Breast epithelium (tissue), 4 donors: ENCODE results near the gene NCAPG2. TPM values are rescaled to one million over a fixed set of nuclear protein-coding genes. Genes with fewer than 3 reads are reported as not detected.

Experiments used
- DNase-seq, 2 donors: peaks; one replicate each; pipeline ENCODE4 v3.0.0-alpha.2; 2019; ENCODE audit warnings: low spot score in 2 of 2
- H3K27ac ChIP-seq, 2 donors: fragments of 200-600 bp; sonication (generic) in 1 of 2; one replicate each; pipeline ENCODE4 v1.5.1; 2016 to 2019; ENCODE audit warnings: mild to moderate bottlenecking in 1 of 2
- H3K27me3 ChIP-seq, 2 donors: fragments of 200-600 bp; sonication (generic) in 1 of 2; one replicate each; pipeline versions ENCODE4 v1.5.1 to v1.6.0; 2017 to 2019; ENCODE audit warnings: control low read depth in 1 of 2, mild to moderate bottlenecking in 1 of 2
- H3K36me3 ChIP-seq: fragments of 200-600 bp; one replicate; pipeline ENCODE4 v1.5.1; 2019
- H3K4me1 ChIP-seq, 2 donors: fragments of 200-600 bp; sonication (generic); one replicate each; pipeline ENCODE4 v1.5.1; 2016 to 2019; ENCODE audit warnings: control low read depth in 1 of 2
- H3K4me3 ChIP-seq, 3 donors: fragments of 200-600 bp; sonication (generic); 1 replicate in 2 of 3; 2 replicates in 1 of 3; pipeline ENCODE4 v1.5.1; 2016 to 2019; ENCODE audit warnings: mild to moderate bottlenecking in 3 of 3, moderate library complexity in 2 of 3
- H3K9me3 ChIP-seq, 2 donors: fragments of 200-600 bp; sonication (generic) in 1 of 2; one replicate each; pipeline ENCODE4 v1.5.1; 2016 to 2019; ENCODE audit warnings: control low read depth in 1 of 2
- POLR2A ChIP-seq: fragments of 450-650 bp; IDR thresholded peaks from one replicate; pipeline ENCODE4 v1.6.1; 2016; ENCODE audit warnings: antibody characterized with exemption, mild to moderate bottlenecking, moderate library complexity
- POLR2AphosphoS5 ChIP-seq, 3 donors: sonication (generic); formaldehyde crosslinking; IDR thresholded peaks; one replicate each; pipeline ENCODE4 v1.6.1; 2017; ENCODE audit warnings: antibody characterized with exemption in 3 of 3
- intact Hi-C: fragments of 100-400 bp; cut with DNase I; formaldehyde crosslinking; loops from one replicate; pipeline ENCODE4 v1.15.1; 2023; ENCODE audit warnings: low total_unique reads
- total RNA-seq, 3 donors: library from RNA; depleted of rRNA; stranded (reverse); fragments of >200 nt; gene quantifications; one replicate each; pipeline ENCODE4 v1.1.0, GENCODE V29; 2016
- TF ChIP-seq, protein P1 (sequence below), 3 donors: fragments of 450-650 bp; IDR thresholded peaks; one replicate each; pipeline ENCODE4 v1.5.1; 2016 to 2017; ENCODE audit warnings: antibody characterized with exemption in 3 of 3, mild to moderate bottlenecking in 3 of 3, moderate library complexity in 3 of 3

The NCAPG2 gene
- total RNA-seq, 3 donors from 2014 or later: 9.8 to 12.5 (median 10.4) TPM

DNA sequence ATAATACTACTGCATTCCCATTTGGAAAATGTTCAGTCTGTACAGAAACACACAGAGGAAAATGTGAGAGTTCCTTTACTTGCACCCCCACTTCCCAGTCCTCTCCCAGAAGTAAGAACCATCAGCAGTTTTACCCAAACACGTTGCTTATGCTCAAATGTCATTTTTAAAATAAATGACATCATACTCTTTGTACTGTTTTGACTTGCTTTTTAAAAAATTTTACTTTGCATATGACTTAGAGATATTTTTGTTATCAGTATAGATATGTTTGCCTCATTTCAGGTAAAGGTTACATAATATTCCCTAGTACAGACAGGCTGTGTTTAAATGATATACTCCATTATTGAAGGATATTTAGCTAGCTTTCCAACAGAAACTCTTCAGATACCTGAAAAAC is 103.5 kb downstream of the NCAPG2 start:
- Histone ChIP-seq H3K27me3 (no peaks in the 10 kb centered on the region), H3K4me1 (no peaks in the 10 kb centered on the region), H3K4me3 (no peak overlapping the region), H3K9me3 (no peaks in the 10 kb centered on the region), H3K36me3 (no peaks in the 10 kb centered on the region), H3K27ac (no peak overlapping the region)
- no peak for TF ChIP-seq POLR2AphosphoS5 (IDR thresholded peaks at IDR 0.05)
- TF ChIP-seq, protein P1, sequence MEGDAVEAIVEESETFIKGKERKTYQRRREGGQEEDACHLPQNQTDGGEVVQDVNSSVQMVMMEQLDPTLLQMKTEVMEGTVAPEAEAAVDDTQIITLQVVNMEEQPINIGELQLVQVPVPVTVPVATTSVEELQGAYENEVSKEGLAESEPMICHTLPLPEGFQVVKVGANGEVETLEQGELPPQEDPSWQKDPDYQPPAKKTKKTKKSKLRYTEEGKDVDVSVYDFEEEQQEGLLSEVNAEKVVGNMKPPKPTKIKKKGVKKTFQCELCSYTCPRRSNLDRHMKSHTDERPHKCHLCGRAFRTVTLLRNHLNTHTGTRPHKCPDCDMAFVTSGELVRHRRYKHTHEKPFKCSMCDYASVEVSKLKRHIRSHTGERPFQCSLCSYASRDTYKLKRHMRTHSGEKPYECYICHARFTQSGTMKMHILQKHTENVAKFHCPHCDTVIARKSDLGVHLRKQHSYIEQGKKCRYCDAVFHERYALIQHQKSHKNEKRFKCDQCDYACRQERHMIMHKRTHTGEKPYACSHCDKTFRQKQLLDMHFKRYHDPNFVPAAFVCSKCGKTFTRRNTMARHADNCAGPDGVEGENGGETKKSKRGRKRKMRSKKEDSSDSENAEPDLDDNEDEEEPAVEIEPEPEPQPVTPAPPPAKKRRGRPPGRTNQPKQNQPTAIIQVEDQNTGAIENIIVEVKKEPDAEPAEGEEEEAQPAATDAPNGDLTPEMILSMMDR (IDR thresholded peaks at IDR 0.05): no peak
- no peak for DNase-seq
- intact Hi-C loops: no loop called here

DNA sequence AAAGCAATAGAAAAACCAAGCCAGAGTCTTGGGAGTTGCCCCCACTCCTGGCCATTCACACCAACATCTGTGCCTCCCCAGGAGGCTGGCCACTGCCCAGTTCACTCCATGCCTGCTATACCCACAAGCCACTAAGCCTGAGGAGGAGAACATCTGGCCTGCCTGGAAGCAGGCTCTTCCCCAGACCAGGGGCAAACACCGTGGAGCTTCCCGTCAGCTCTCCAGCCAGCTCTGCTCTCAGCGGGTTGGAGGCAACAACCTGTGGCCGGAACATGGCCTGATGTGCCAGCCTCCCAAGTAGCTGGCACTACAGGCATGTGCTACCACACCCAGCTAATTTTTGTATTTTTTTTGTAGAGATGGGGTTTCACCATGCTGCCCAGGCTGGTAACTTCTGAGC is 107.9 kb downstream of the NCAPG2 start:
- Histone ChIP-seq H3K4me3 (no peak overlapping the region), H3K4me1 (no peaks in the 10 kb centered on the region), H3K27ac (no peak overlapping the region), H3K9me3 (peaks cover 0 to 5% of the 10 kb centered on the region in 2 donors), H3K36me3 (no peaks in the 10 kb centered on the region), H3K27me3 (no peaks in the 10 kb centered on the region)
- intact Hi-C loops: no loop called here
- TF ChIP-seq POLR2AphosphoS5 (IDR thresholded peaks at IDR 0.05): no peak
- TF ChIP-seq, protein P1 (IDR thresholded peaks at IDR 0.05): no peak
- DNase-seq: no peak

- Histone ChIP-seq H3K4me3 (no peak overlapping the region), H3K4me1 (no peaks in the 10 kb centered on the region), H3K9me3 (peaks cover 0 to 5% of the 10 kb centered on the region in 2 donors), H3K27me3 (no peaks in the 10 kb centered on the region), H3K27ac (no peak overlapping the region), H3K36me3 (no peaks in the 10 kb centered on the region)
- intact Hi-C loops: no loop called here
- TF ChIP-seq, protein P1 (IDR thresholded peaks at IDR 0.05): no peak
- no peak for TF ChIP-seq POLR2A
- no peak for TF ChIP-seq POLR2AphosphoS5 (IDR thresholded peaks at IDR 0.05)
- no peak for DNase-seq
Measured at GRCh38 chr7:158596309-158596708, 108.3 kb downstream of the NCAPG2 start.

DNA sequence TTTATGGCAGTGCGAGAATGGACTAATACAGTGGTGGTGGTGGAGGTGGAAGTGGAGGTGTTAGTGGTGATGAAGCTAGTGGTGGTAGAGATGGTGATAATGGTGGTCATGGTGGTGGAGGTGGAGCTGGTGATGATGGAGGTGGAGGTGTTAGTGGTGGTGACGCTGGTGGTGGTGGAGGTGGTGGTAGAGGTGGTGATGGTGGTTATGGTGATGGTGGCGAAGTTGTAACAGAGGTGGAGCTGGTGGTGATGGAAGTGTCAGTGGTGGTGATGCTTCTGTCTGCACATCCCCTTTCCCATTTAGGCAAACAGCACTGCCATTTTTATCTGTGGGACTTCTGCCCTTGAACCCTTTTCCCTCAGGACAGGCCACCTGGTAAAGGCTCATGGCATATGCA is 109.5 kb downstream of the NCAPG2 start:
- TF ChIP-seq, protein P1 (IDR thresholded peaks at IDR 0.05): no peak
- TF ChIP-seq POLR2AphosphoS5 (IDR thresholded peaks at IDR 0.05) (no peak), POLR2A (no peak)
- H3K27me3 ChIP-seq: no peaks in the 10 kb centered on the region
- H3K4me1 ChIP-seq: no peaks in the 10 kb centered on the region
- no peak overlapping the region for H3K4me3 ChIP-seq
- intact Hi-C loops: no loop called here
- H3K9me3 ChIP-seq: peaks cover 0 to 5% of the 10 kb centered on the region in 2 donors
- no peaks in the 10 kb centered on the region for H3K36me3 ChIP-seq
- no peak overlapping the region for H3K27ac ChIP-seq
- no peak for DNase-seq

- DNase-seq: no peak
- TF ChIP-seq, protein P1 (IDR thresholded peaks at IDR 0.05): no peak
- TF ChIP-seq POLR2AphosphoS5 (IDR thresholded peaks at IDR 0.05) (no peak), POLR2A (no peak)
- intact Hi-C loops: no loop called here
- Histone ChIP-seq H3K9me3 (peaks cover 0 to 5% of the 10 kb centered on the region in 2 donors), H3K4me3 (no peak overlapping the region), H3K4me1 (no peaks in the 10 kb centered on the region), H3K27me3 (no peaks in the 10 kb centered on the region), H3K36me3 (no peaks in the 10 kb centered on the region), H3K27ac (no peak overlapping the region)
Measured at GRCh38 chr7:158592541-158592940, 112.1 kb downstream of the NCAPG2 start.
